Endothelial cell (in vitro differentiated cells): ENCODE results near the gene SLC38A8. TPM values are rescaled to one million over a fixed set of nuclear protein-coding genes. Genes with fewer than 3 reads are reported as not detected.

Experiments
- DNase-seq: peaks from one replicate; pipeline ENCODE4 v3.0.0; 2021; ENCODE audit warnings: low spot score
- H3K27ac Mint-ChIP-seq: one replicate; pipeline ENCODE4 v1.8.0; 2021; ENCODE audit warnings: mixed read lengths, inconsistent platforms; ENCODE audit not compliant: unreplicated experiment
- H3K27me3 Mint-ChIP-seq: one replicate; pipeline ENCODE4 v1.8.0; 2021; ENCODE audit warnings: mild to moderate bottlenecking, moderate library complexity, mixed read lengths, inconsistent platforms; ENCODE audit not compliant: unreplicated experiment
- H3K36me3 Mint-ChIP-seq: one replicate; pipeline ENCODE4 v1.8.0; 2021; ENCODE audit warnings: mild to moderate bottlenecking, low read depth, mixed read lengths, inconsistent platforms; ENCODE audit not compliant: unreplicated experiment
- H3K4me1 Mint-ChIP-seq: one replicate; pipeline ENCODE4 v1.8.0; 2021; ENCODE audit warnings: mild to moderate bottlenecking, mixed read lengths, inconsistent platforms; ENCODE audit not compliant: unreplicated experiment
- H3K4me3 Mint-ChIP-seq: one replicate; pipeline ENCODE4 v1.8.0; 2021; ENCODE audit warnings: mild to moderate bottlenecking, mixed read lengths, inconsistent platforms; ENCODE audit not compliant: unreplicated experiment
- H3K9me3 Mint-ChIP-seq: one replicate; pipeline ENCODE4 v1.8.0; 2021; ENCODE audit warnings: mixed read lengths, inconsistent platforms; ENCODE audit not compliant: unreplicated experiment
- long read RNA-seq: library from polyadenylated mRNA; unstranded; transcript quantifications from one replicate; pipeline ENCODE4 v2.0.0, GENCODE V29; 2020; ENCODE audit not compliant: unreplicated experiment
- total RNA-seq: library from RNA; stranded (reverse); fragmentation: NEBNext Ultra II Directional; extraction: Animal tissue kit (Norgen Biotek cat#: 25700); gene quantifications from one replicate; pipeline ENCODE4 v1.2.1, GENCODE V29; 2021; ENCODE audit not compliant: unreplicated experiment
- TF ChIP-seq, protein P1 (sequence below): fragments of 200-600 bp; sonication (generic); IDR thresholded peaks from one replicate; pipeline ENCODE4 v1.5.0; 2021; ENCODE audit warnings: antibody characterized with exemption; ENCODE audit not compliant: unreplicated experiment

Gene SLC38A8
- not detected for total RNA-seq
- long read RNA-seq: 0 reads

DNA sequence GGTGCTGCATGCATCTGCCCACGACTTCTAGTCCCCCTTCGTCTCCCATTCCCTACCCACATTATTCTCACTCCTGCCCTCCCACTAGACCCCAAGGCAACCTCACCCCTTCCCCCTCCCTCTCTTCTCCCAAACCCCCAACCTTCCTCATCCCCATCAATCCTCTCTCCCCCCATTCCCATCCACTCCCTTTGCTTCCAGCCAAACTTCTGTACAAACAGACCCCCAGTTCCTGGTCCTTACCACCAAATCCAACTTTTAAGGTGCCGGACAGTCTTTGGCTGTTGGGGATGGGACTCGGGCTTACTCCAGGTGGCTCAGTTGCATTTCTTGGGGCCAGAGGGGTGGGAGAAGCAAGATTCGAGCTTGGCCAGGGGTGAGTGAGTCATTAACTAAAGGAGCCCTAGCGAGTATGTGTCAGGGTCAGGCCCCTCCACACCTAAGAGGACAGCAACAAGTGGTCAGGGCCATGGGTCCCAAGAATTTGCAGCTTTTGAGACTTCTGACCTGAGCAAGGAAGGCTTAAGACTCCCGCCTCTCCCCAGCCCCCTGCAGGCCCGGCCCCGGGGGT lies at the start of gene SLC38A8:
TSS of gene SLC38A8 (minus strand) at position 488 of the 571 bp plus-strand sequence. CDS start 638 bp downstream, outside the sequence.
- H3K27ac Mint-ChIP-seq: no peak within 1 kb of the TSS
- no peaks in the 10 kb centered on the region for H3K9me3 Mint-ChIP-seq
- H3K4me1 Mint-ChIP-seq: peaks cover 8% of the 10 kb centered on the region
- H3K27me3 Mint-ChIP-seq: peaks cover 12% of the 10 kb centered on the region
- TF ChIP-seq, protein P1, sequence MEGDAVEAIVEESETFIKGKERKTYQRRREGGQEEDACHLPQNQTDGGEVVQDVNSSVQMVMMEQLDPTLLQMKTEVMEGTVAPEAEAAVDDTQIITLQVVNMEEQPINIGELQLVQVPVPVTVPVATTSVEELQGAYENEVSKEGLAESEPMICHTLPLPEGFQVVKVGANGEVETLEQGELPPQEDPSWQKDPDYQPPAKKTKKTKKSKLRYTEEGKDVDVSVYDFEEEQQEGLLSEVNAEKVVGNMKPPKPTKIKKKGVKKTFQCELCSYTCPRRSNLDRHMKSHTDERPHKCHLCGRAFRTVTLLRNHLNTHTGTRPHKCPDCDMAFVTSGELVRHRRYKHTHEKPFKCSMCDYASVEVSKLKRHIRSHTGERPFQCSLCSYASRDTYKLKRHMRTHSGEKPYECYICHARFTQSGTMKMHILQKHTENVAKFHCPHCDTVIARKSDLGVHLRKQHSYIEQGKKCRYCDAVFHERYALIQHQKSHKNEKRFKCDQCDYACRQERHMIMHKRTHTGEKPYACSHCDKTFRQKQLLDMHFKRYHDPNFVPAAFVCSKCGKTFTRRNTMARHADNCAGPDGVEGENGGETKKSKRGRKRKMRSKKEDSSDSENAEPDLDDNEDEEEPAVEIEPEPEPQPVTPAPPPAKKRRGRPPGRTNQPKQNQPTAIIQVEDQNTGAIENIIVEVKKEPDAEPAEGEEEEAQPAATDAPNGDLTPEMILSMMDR: no peak
- H3K4me3 Mint-ChIP-seq: no peak within 1 kb of the TSS
- H3K36me3 Mint-ChIP-seq: no peaks in the 10 kb centered on the region
- no peak for DNase-seq

DNA sequence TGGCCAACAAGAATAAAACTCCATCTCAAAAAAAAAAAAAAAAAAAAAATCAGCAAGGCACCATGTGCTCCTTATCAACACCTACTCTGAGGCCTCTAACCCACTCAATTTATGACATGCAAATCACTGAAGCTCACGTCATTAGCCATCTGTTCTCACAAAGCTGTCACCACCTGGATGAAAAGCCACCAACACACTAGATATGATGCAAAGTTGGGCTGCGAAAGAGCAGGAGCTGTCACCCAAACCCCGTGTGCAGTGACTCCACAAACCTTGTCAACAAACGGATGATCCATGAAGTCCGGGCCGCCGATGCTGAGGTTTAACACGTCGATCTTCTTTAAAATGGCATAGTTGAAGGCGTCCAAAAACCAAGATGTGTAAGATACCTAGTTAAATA lies 48.9 kb upstream of the SLC38A8 start:
- Mint-ChIP-seq H3K36me3 (peaks cover 45% of the 10 kb centered on the region), H3K4me3 (peak overlapping the region; percentile 4), H3K27me3 (peaks cover 5% of the 10 kb centered on the region), H3K4me1 (no peaks in the 10 kb centered on the region), H3K27ac (no peak overlapping the region), H3K9me3 (no peaks in the 10 kb centered on the region)
- TF ChIP-seq, protein P1: no peak
- DNase-seq: no peak

DNA sequence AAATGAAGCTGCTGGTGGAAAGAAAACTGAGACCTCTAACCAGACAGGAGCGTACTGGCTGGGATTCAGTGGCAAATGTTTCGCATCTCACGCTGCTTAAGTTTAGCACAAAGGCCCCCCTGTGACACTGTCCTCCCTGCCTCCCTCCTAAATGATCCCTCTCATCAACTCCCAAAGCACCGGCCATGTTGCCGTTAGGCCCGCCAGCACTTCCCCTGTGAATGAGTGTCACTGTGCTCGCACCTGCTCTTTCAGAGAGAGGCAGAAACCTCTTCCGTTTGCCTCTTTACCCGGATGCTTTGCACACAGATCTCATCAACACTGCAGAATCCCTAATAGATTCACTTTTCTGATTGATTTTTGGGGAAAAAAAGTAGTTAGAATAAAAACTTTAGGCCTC lies 47.6 kb upstream of the SLC38A8 start:
- TF ChIP-seq, protein P1: no peak
- Mint-ChIP-seq H3K9me3 (no peaks in the 10 kb centered on the region), H3K4me3 (no peak overlapping the region), H3K4me1 (no peaks in the 10 kb centered on the region), H3K27me3 (peaks cover 4% of the 10 kb centered on the region), H3K36me3 (peaks cover 44% of the 10 kb centered on the region), H3K27ac (no peak overlapping the region)
- DNase-seq: no peak

DNA sequence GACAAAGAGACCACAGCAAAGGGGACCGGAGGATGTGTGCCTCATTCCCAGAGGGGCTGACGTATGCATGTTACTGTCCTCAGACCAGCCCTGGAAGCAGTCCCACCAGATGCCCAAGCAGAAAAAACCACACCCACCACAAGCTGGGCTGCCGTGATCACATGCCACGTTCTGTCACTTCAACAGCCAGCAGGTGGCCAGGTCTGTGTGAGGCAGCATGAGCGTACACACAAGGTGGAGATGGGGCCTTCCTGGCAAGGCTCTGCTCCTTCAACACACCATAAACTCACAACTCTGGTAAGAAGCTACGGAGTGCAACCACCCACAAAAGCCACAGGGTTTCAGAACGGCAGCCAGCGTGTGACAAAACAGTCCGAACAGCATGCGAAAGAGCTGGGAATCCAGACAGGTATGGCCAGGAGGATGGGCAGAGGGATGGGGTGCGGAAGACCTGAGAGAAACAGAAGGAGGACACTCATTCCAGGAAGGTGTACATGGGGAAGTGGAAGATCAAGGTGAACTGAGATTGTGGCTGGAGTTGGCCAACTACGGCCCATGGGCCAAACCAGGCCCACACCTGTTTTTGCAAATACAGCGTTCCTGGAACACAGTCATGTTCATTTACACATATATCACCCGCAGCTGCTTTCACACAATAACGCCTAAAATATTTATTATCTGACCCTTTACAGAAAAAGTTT lies 46.2 kb upstream of the SLC38A8 start:
- no peaks in the 10 kb centered on the region for H3K4me1 Mint-ChIP-seq
- peak overlapping the region; percentile 10 for H3K4me3 Mint-ChIP-seq
- no peaks in the 10 kb centered on the region for H3K9me3 Mint-ChIP-seq
- TF ChIP-seq, protein P1: no peak
- peaks cover 40% of the 10 kb centered on the region for H3K36me3 Mint-ChIP-seq
- peaks cover 4% of the 10 kb centered on the region for H3K27me3 Mint-ChIP-seq
- no peak overlapping the region for H3K27ac Mint-ChIP-seq
- no peak for DNase-seq
